Measurements from ENCODE around the gene CNTFR. TPM values are rescaled to one million over a fixed set of nuclear protein-coding genes. Genes with fewer than 3 reads are reported as not detected.

CNTFR gene
- total and polyA plus RNA-seq, 10 of the 15 experiments (the other 5 are each of a cell fraction or from before 2014, with no cell fraction given): not detected

DNA sequence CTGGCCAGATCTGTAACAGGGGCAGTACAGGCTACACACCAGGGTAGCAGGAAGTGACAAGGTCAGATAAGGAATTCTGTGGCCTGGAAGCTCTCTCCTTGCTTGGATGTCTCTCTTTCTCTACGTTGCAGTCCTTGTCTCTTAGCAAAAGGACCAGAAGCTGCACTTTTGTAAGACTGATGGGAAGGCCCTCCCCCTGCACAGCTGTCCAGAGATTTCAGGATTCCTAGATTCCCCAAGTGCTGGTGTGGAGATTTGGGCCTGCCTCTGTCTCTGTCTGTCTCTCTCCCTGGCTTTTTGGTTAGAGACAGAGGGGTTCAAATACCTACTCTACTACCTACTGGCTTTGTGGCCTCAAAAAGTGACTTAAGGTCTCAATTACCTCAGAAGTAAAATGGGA is 10.0 kb upstream of the CNTFR start:
- ChIA-PET RAD21 (ENCODE audit: unreplicated experiment) (interaction anchor here (0.5 kb wide), 1 partner anchor 193 kb away, joined by 4 read pairs; no protein-coding TSS in a partner anchor), SMC1A (ENCODE audit: uncharacterized antibody, unreplicated experiment) (no interaction called here), POLR2A (no interaction called here), CTCF (interaction anchor here (0.9 to 1.5 kb wide), 3 partner anchors 12 to 195 kb away, joined by 4 to 6 read pairs (median 4); partner anchors contain the start of gene RPP25L)
- no TSS peak for BruUV-seq (replicated peaks)
- no peaks in the 10 kb centered on the region for H4K20me1 ChIP-seq (ENCODE audit: control insufficient read depth, insufficient read depth)
- H3K79me2 ChIP-seq (ENCODE audit: control insufficient read depth, insufficient read depth, low read length): no peaks in the 10 kb centered on the region
- H3K27me3 ChIP-seq (replicated peaks in 1 of 2; ENCODE audit: control insufficient read depth in 2 of 2, insufficient read depth in 2 of 2, low read length in 1 of 2): peaks cover 5 to 11% of the 10 kb centered on the region in 2 experiments; a peak in 3 of 4 replicates
- DNase-seq (ENCODE audit: low read depth, low spot score) (no peak), FAIRE-seq (no peak), ATAC-seq (no peak)
- intact Hi-C loops (cut with micrococcal nuclease; ENCODE audit: unreplicated experiment) (no loop called here), in situ Hi-C loops (cut with MboI) (no loop called here)
- no peak overlapping the region for H3K9ac ChIP-seq (ENCODE audit: control insufficient read depth, insufficient read depth, low read length)
- no peak overlapping the region for H3K4me2 ChIP-seq (ENCODE audit: control insufficient read depth, insufficient read depth)
- no peaks in the 10 kb centered on the region for H3K9me3 ChIP-seq (replicated peaks; ENCODE audit: control insufficient read depth, insufficient read depth, low read length)
- no peak overlapping the region for H3K27ac ChIP-seq (ENCODE audit: control insufficient read depth, insufficient read depth)
- H2AFZ ChIP-seq (ENCODE audit: control insufficient read depth, low read depth, low read length): no peak overlapping the region
- no peaks in the 10 kb centered on the region for H3K36me3 ChIP-seq (ENCODE audit: control insufficient read depth in 2 of 2, insufficient read depth in 2 of 2, low read length in 1 of 2)
- TF ChIP-seq ESRRA (IDR thresholded peaks at IDR 0.05; ENCODE audit: low read length) (no peak), BACH1 (IDR thresholded peaks at IDR 0.05; ENCODE audit: borderline replicate concordance) (no peak), POLR2A (IDR thresholded peaks at IDR 0.05; ENCODE audit: low read depth, low read length) (no peak), ZNF217 (IDR thresholded peaks at IDR 0.05) (no peak), EED (IDR thresholded peaks at IDR 0.05; ENCODE audit: low read depth) (no peak), RFX5 (IDR thresholded peaks at IDR 0.05; ENCODE audit: low read depth, low read length) (no peak)
- TF ChIP-seq, protein P1, sequence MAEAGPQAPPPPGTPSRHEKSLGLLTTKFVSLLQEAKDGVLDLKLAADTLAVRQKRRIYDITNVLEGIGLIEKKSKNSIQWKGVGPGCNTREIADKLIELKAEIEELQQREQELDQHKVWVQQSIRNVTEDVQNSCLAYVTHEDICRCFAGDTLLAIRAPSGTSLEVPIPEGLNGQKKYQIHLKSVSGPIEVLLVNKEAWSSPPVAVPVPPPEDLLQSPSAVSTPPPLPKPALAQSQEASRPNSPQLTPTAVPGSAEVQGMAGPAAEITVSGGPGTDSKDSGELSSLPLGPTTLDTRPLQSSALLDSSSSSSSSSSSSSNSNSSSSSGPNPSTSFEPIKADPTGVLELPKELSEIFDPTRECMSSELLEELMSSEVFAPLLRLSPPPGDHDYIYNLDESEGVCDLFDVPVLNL (IDR thresholded peaks at IDR 0.05; ENCODE audit: low read depth, low read length): no peak
- TF ChIP-seq, protein P2, sequence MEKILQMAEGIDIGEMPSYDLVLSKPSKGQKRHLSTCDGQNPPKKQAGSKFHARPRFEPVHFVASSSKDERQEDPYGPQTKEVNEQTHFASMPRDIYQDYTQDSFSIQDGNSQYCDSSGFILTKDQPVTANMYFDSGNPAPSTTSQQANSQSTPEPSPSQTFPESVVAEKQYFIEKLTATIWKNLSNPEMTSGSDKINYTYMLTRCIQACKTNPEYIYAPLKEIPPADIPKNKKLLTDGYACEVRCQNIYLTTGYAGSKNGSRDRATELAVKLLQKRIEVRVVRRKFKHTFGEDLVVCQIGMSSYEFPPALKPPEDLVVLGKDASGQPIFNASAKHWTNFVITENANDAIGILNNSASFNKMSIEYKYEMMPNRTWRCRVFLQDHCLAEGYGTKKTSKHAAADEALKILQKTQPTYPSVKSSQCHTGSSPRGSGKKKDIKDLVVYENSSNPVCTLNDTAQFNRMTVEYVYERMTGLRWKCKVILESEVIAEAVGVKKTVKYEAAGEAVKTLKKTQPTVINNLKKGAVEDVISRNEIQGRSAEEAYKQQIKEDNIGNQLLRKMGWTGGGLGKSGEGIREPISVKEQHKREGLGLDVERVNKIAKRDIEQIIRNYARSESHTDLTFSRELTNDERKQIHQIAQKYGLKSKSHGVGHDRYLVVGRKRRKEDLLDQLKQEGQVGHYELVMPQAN (conservative IDR thresholded peaks at IDR 0.05): no peak
- TF ChIP-seq, protein P3, sequence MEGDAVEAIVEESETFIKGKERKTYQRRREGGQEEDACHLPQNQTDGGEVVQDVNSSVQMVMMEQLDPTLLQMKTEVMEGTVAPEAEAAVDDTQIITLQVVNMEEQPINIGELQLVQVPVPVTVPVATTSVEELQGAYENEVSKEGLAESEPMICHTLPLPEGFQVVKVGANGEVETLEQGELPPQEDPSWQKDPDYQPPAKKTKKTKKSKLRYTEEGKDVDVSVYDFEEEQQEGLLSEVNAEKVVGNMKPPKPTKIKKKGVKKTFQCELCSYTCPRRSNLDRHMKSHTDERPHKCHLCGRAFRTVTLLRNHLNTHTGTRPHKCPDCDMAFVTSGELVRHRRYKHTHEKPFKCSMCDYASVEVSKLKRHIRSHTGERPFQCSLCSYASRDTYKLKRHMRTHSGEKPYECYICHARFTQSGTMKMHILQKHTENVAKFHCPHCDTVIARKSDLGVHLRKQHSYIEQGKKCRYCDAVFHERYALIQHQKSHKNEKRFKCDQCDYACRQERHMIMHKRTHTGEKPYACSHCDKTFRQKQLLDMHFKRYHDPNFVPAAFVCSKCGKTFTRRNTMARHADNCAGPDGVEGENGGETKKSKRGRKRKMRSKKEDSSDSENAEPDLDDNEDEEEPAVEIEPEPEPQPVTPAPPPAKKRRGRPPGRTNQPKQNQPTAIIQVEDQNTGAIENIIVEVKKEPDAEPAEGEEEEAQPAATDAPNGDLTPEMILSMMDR (IDR thresholded peaks at IDR 0.05 in 2 of 3, conservative IDR thresholded peaks at IDR 0.05 in 1 of 3; ENCODE audit: control insufficient read depth in 2 of 3, extremely low read depth in 1 of 3, insufficient read depth in 1 of 3, low read depth in 3 of 3, low read length in 3 of 3): no peak
- TF ChIP-seq, protein P4, sequence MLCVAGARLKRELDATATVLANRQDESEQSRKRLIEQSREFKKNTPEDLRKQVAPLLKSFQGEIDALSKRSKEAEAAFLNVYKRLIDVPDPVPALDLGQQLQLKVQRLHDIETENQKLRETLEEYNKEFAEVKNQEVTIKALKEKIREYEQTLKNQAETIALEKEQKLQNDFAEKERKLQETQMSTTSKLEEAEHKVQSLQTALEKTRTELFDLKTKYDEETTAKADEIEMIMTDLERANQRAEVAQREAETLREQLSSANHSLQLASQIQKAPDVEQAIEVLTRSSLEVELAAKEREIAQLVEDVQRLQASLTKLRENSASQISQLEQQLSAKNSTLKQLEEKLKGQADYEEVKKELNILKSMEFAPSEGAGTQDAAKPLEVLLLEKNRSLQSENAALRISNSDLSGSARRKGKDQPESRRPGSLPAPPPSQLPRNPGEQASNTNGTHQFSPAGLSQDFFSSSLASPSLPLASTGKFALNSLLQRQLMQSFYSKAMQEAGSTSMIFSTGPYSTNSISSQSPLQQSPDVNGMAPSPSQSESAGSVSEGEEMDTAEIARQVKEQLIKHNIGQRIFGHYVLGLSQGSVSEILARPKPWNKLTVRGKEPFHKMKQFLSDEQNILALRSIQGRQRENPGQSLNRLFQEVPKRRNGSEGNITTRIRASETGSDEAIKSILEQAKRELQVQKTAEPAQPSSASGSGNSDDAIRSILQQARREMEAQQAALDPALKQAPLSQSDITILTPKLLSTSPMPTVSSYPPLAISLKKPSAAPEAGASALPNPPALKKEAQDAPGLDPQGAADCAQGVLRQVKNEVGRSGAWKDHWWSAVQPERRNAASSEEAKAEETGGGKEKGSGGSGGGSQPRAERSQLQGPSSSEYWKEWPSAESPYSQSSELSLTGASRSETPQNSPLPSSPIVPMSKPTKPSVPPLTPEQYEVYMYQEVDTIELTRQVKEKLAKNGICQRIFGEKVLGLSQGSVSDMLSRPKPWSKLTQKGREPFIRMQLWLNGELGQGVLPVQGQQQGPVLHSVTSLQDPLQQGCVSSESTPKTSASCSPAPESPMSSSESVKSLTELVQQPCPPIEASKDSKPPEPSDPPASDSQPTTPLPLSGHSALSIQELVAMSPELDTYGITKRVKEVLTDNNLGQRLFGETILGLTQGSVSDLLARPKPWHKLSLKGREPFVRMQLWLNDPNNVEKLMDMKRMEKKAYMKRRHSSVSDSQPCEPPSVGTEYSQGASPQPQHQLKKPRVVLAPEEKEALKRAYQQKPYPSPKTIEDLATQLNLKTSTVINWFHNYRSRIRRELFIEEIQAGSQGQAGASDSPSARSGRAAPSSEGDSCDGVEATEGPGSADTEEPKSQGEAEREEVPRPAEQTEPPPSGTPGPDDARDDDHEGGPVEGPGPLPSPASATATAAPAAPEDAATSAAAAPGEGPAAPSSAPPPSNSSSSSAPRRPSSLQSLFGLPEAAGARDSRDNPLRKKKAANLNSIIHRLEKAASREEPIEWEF (IDR thresholded peaks at IDR 0.05; ENCODE audit: insufficient replicate concordance, low read depth, low read length): no peak
- WGBS (ENCODE audit: insufficient coverage, insufficient replicate concordance, low lambda C conversion rate, missing lambda C conversion rate): 0% methylated on average over 1 of the region's 1 CpG
- no peak overlapping the region for H3K4me3 ChIP-seq
- H3K4me1 ChIP-seq (ENCODE audit: control insufficient read depth, insufficient read depth, low read length): no peaks in the 10 kb centered on the region
